ENCODE data around the gene STAT3.

STAT3 gene

GRCh38 chr17:42339221-42339620 is 49.0 kb downstream of the STAT3 start:
- H3K4me3 ChIP-seq (ENCODE audit: insufficient read depth, low read depth, low read length, poor library complexity, severe bottlenecking) = no peak overlapping the region
- DNase-seq = no peak
- peaks cover 20% of the 10 kb centered on the region for H3K4me1 ChIP-seq (ENCODE audit: control insufficient read depth, insufficient read depth, low read length, poor library complexity, severe bottlenecking)
- no peaks in the 10 kb centered on the region for H3K9me3 ChIP-seq (ENCODE audit: control insufficient read depth, low read length)
- peaks cover 39% of the 10 kb centered on the region for H3K36me3 ChIP-seq (ENCODE audit: control insufficient read depth, insufficient read depth, low read length)
- no peaks in the 10 kb centered on the region for H3K27me3 ChIP-seq (replicated peaks; ENCODE audit: control insufficient read depth, insufficient read depth, low read length, poor library complexity, severe bottlenecking)
- peak overlapping the region; percentile 20 for H3K27ac ChIP-seq (ENCODE audit: insufficient read depth, low read length, poor library complexity, severe bottlenecking)

GRCh38 chr17:42338427-42338985 is 49.7 kb downstream of the STAT3 start:
- no peak for DNase-seq
- H3K27ac ChIP-seq (ENCODE audit: insufficient read depth, low read length, poor library complexity, severe bottlenecking) = peak overlapping the region; percentile 20
- H3K4me1 ChIP-seq (ENCODE audit: control insufficient read depth, insufficient read depth, low read length, poor library complexity, severe bottlenecking) = peaks cover 20% of the 10 kb centered on the region
- H3K27me3 ChIP-seq (replicated peaks; ENCODE audit: control insufficient read depth, insufficient read depth, low read length, poor library complexity, severe bottlenecking) = no peaks in the 10 kb centered on the region
- peaks cover 41% of the 10 kb centered on the region for H3K36me3 ChIP-seq (ENCODE audit: control insufficient read depth, insufficient read depth, low read length)
- no peaks in the 10 kb centered on the region for H3K9me3 ChIP-seq (ENCODE audit: control insufficient read depth, low read length)
- no peak overlapping the region for H3K4me3 ChIP-seq (ENCODE audit: insufficient read depth, low read depth, low read length, poor library complexity, severe bottlenecking)

- Histone ChIP-seq H3K4me3 (ENCODE audit: insufficient read depth, low read depth, low read length, poor library complexity, severe bottlenecking) (no peak overlapping the region), H3K27ac (ENCODE audit: insufficient read depth, low read length, poor library complexity, severe bottlenecking) (peak overlapping the region; percentile 65), H3K36me3 (ENCODE audit: control insufficient read depth, insufficient read depth, low read length) (peaks cover 44% of the 10 kb centered on the region), H3K27me3 (replicated peaks; ENCODE audit: control insufficient read depth, insufficient read depth, low read length, poor library complexity, severe bottlenecking) (no peaks in the 10 kb centered on the region), H3K9me3 (ENCODE audit: control insufficient read depth, low read length) (no peaks in the 10 kb centered on the region), H3K4me1 (ENCODE audit: control insufficient read depth, insufficient read depth, low read length, poor library complexity, severe bottlenecking) (peaks cover 17% of the 10 kb centered on the region)
- peak; percentile 35 to 59 (median 37) for DNase-seq
Observed at GRCh38 chr17:42337442-42337841, 50.8 kb downstream of the STAT3 start.

GRCh38 chr17:42334677-42335076 is 53.6 kb downstream of the STAT3 start:
- Histone ChIP-seq H3K27ac (ENCODE audit: insufficient read depth, low read length, poor library complexity, severe bottlenecking) (no peak overlapping the region), H3K9me3 (ENCODE audit: control insufficient read depth, low read length) (no peaks in the 10 kb centered on the region), H3K4me3 (ENCODE audit: insufficient read depth, low read depth, low read length, poor library complexity, severe bottlenecking) (no peak overlapping the region), H3K36me3 (ENCODE audit: control insufficient read depth, insufficient read depth, low read length) (peaks cover 59% of the 10 kb centered on the region), H3K27me3 (replicated peaks; ENCODE audit: control insufficient read depth, insufficient read depth, low read length, poor library complexity, severe bottlenecking) (no peaks in the 10 kb centered on the region), H3K4me1 (ENCODE audit: control insufficient read depth, insufficient read depth, low read length, poor library complexity, severe bottlenecking) (peaks cover 8% of the 10 kb centered on the region)
- DNase-seq = no peak

- Histone ChIP-seq H3K27ac (ENCODE audit: insufficient read depth, low read length, poor library complexity, severe bottlenecking) (no peak overlapping the region), H3K27me3 (replicated peaks; ENCODE audit: control insufficient read depth, insufficient read depth, low read length, poor library complexity, severe bottlenecking) (no peaks in the 10 kb centered on the region), H3K4me3 (ENCODE audit: insufficient read depth, low read depth, low read length, poor library complexity, severe bottlenecking) (no peak overlapping the region), H3K36me3 (ENCODE audit: control insufficient read depth, insufficient read depth, low read length) (peaks cover 68% of the 10 kb centered on the region), H3K9me3 (ENCODE audit: control insufficient read depth, low read length) (no peaks in the 10 kb centered on the region), H3K4me1 (ENCODE audit: control insufficient read depth, insufficient read depth, low read length, poor library complexity, severe bottlenecking) (peaks cover 8% of the 10 kb centered on the region)
- no peak for DNase-seq
Observed at GRCh38 chr17:42333053-42333452, 55.2 kb downstream of the STAT3 start.

GRCh38 chr17:42329025-42329976 is 58.9 kb downstream of the STAT3 start:
- Histone ChIP-seq H3K36me3 (ENCODE audit: control insufficient read depth, insufficient read depth, low read length) (peaks cover 64% of the 10 kb centered on the region), H3K27ac (ENCODE audit: insufficient read depth, low read length, poor library complexity, severe bottlenecking) (no peak overlapping the region), H3K4me3 (ENCODE audit: insufficient read depth, low read depth, low read length, poor library complexity, severe bottlenecking) (no peak overlapping the region), H3K9me3 (ENCODE audit: control insufficient read depth, low read length) (no peaks in the 10 kb centered on the region), H3K4me1 (ENCODE audit: control insufficient read depth, insufficient read depth, low read length, poor library complexity, severe bottlenecking) (no peaks in the 10 kb centered on the region), H3K27me3 (replicated peaks; ENCODE audit: control insufficient read depth, insufficient read depth, low read length, poor library complexity, severe bottlenecking) (no peaks in the 10 kb centered on the region)
- no peak for DNase-seq

- DNase-seq = no peak
- Histone ChIP-seq H3K36me3 (ENCODE audit: control insufficient read depth, insufficient read depth, low read length) (peaks cover 46% of the 10 kb centered on the region), H3K9me3 (ENCODE audit: control insufficient read depth, low read length) (no peaks in the 10 kb centered on the region), H3K4me3 (ENCODE audit: insufficient read depth, low read depth, low read length, poor library complexity, severe bottlenecking) (no peak overlapping the region), H3K4me1 (ENCODE audit: control insufficient read depth, insufficient read depth, low read length, poor library complexity, severe bottlenecking) (peaks cover 1% of the 10 kb centered on the region), H3K27me3 (replicated peaks; ENCODE audit: control insufficient read depth, insufficient read depth, low read length, poor library complexity, severe bottlenecking) (no peaks in the 10 kb centered on the region), H3K27ac (ENCODE audit: insufficient read depth, low read length, poor library complexity, severe bottlenecking) (no peak overlapping the region)
Observed at GRCh38 chr17:42325026-42325425, 63.2 kb downstream of the STAT3 start.

- Histone ChIP-seq H3K4me3 (ENCODE audit: insufficient read depth, low read depth, low read length, poor library complexity, severe bottlenecking) (no peak overlapping the region), H3K27ac (ENCODE audit: insufficient read depth, low read length, poor library complexity, severe bottlenecking) (no peak overlapping the region), H3K36me3 (ENCODE audit: control insufficient read depth, insufficient read depth, low read length) (peaks cover 38% of the 10 kb centered on the region), H3K9me3 (ENCODE audit: control insufficient read depth, low read length) (no peaks in the 10 kb centered on the region), H3K27me3 (replicated peaks; ENCODE audit: control insufficient read depth, insufficient read depth, low read length, poor library complexity, severe bottlenecking) (no peaks in the 10 kb centered on the region), H3K4me1 (ENCODE audit: control insufficient read depth, insufficient read depth, low read length, poor library complexity, severe bottlenecking) (peaks cover 8% of the 10 kb centered on the region)
- DNase-seq = no peak
Observed at GRCh38 chr17:42323268-42323773, 64.9 kb downstream of the STAT3 start.

GRCh38 chr17:42322382-42323267 is 65.6 kb downstream of the STAT3 start:
- DNase-seq = peak; percentile 83 to 90 (median 87)
- Histone ChIP-seq H3K27me3 (replicated peaks; ENCODE audit: control insufficient read depth, insufficient read depth, low read length, poor library complexity, severe bottlenecking) (no peaks in the 10 kb centered on the region), H3K36me3 (ENCODE audit: control insufficient read depth, insufficient read depth, low read length) (peaks cover 41% of the 10 kb centered on the region), H3K27ac (ENCODE audit: insufficient read depth, low read length, poor library complexity, severe bottlenecking) (no peak overlapping the region), H3K4me3 (ENCODE audit: insufficient read depth, low read depth, low read length, poor library complexity, severe bottlenecking) (no peak overlapping the region), H3K9me3 (ENCODE audit: control insufficient read depth, low read length) (no peaks in the 10 kb centered on the region), H3K4me1 (ENCODE audit: control insufficient read depth, insufficient read depth, low read length, poor library complexity, severe bottlenecking) (peaks cover 8% of the 10 kb centered on the region)

All from effector memory CD4-positive, alpha-beta T cell (primary cell).